ENCODE data around the gene RPN2.

Gene RPN2

DNA sequence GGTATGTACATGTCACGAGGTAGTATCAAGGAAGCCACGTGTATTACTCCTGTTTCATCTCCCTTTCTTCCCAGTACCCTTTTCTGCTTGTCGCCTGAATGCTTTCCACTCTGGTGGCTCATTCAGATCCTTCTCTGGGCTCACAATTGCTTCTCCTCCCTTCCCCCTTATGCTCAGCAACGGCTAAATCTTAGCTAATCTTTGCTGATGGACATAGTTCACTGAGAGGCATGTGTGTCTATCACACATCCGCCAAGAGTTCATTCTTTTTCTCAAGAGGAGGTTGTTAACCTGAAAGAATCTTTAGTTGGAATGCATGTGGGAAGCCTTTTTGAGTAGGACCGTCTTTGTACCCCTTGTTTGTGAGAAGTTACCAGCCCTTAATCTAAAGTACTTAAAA lies 26.0 kb downstream of the RPN2 start:
- Histone ChIP-seq H2AFZ (ENCODE audit: low read depth, low read length, severe bottlenecking) (no peak overlapping the region), H3K79me2 (ENCODE audit: insufficient read depth, low read length) (peaks cover 5% of the 10 kb centered on the region; the same call in 1 of the 2 replicates), H3F3A (ENCODE audit: insufficient read depth) (0 out of 2 replicates have a peak, but pooled peaks cover 6% of the 10 kb centered on the region), H3K36me3 (ENCODE audit: low read length) (peaks cover 50% of the 10 kb centered on the region), H3K9me2 (replicated peaks; ENCODE audit: insufficient read depth, low read length) (no peaks in the 10 kb centered on the region), H3K4me2 (ENCODE audit: low read depth, low read length, poor library complexity, severe bottlenecking) (no peak overlapping the region), H3K9me3 (ENCODE audit: insufficient read depth, low read length) (no peaks in the 10 kb centered on the region), H3K9ac (ENCODE audit: low read length) (no peak overlapping the region), H4K20me1 (ENCODE audit: low read depth, low read length) (no peaks in the 10 kb centered on the region), H3K27ac (ENCODE audit: low read depth, low read length) (no peak overlapping the region), H3K27me3 (ENCODE audit: low read length) (no peaks in the 10 kb centered on the region), H3K4me3 (ENCODE audit: insufficient read depth, low read length, poor library complexity, severe bottlenecking) (no peak overlapping the region)
- TF ChIP-seq EZH2phosphoT487 (conservative IDR thresholded peaks at IDR 0.05; ENCODE audit: low read length) (no peak), CTCF (IDR thresholded peaks at IDR 0.05; ENCODE audit: insufficient read depth, low read length, poor library complexity, severe bottlenecking) (no peak)

DNA sequence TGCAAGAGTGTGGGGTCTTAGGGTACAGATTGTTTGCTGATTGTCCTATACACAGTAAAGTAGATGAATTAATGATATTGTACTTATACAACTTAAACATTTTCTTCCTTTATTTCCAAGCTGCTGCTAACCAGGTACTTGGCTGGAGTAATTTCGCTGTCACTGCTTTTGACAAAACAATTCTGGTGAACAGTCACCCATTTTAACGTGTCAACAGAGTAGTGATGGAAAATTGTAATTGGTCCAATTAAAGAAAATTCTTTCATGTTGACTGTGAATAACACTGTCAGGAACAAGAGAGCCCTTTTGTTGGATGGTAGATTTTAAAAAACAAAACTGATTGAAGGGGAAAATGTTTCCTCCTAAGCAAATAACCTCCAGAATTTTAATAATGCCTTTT lies 26.7 kb downstream of the RPN2 start:
- Histone ChIP-seq H4K20me1 (ENCODE audit: low read depth, low read length) (no peaks in the 10 kb centered on the region), H3K4me3 (ENCODE audit: insufficient read depth, low read length, poor library complexity, severe bottlenecking) (no peak overlapping the region), H3K9me2 (replicated peaks; ENCODE audit: insufficient read depth, low read length) (no peaks in the 10 kb centered on the region), H3F3A (ENCODE audit: insufficient read depth) (0 out of 2 replicates have a peak, but pooled peaks cover 6% of the 10 kb centered on the region), H3K9me3 (ENCODE audit: insufficient read depth, low read length) (no peaks in the 10 kb centered on the region), H2AFZ (ENCODE audit: low read depth, low read length, severe bottlenecking) (no peak overlapping the region), H3K4me2 (ENCODE audit: low read depth, low read length, poor library complexity, severe bottlenecking) (no peak overlapping the region), H3K36me3 (ENCODE audit: low read length) (peaks cover 44% of the 10 kb centered on the region), H3K27me3 (ENCODE audit: low read length) (no peaks in the 10 kb centered on the region), H3K27ac (ENCODE audit: low read depth, low read length) (no peak overlapping the region), H3K79me2 (ENCODE audit: insufficient read depth, low read length) (peaks cover 5% of the 10 kb centered on the region; the same call in 1 of the 2 replicates), H3K9ac (ENCODE audit: low read length) (no peak overlapping the region)
- TF ChIP-seq EZH2phosphoT487 (conservative IDR thresholded peaks at IDR 0.05; ENCODE audit: low read length): no peak
- TF ChIP-seq CTCF (IDR thresholded peaks at IDR 0.05; ENCODE audit: insufficient read depth, low read length, poor library complexity, severe bottlenecking): no peak

DNA sequence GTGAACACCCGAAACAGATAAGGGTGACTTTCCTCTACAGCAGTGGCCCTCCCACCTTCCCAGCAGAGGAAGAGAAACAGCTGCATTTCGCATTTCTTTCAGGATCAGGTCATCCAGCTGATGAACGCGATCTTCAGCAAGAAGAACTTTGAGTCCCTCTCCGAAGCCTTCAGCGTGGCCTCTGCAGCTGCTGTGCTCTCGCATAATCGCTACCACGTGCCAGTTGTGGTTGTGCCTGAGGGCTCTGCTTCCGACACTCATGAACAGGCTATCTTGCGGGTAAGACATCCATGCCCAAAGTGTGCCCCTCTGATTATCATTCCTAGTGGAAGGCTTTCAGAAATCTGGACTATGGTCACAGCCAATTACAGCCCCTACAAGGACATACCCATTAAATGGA lies 28.0 kb downstream of the RPN2 start:
- H3K79me2 ChIP-seq (ENCODE audit: insufficient read depth, low read length): peaks cover 2% of the 10 kb centered on the region; the same call in 1 of the 2 replicates
- 0 out of 2 replicates have a peak, but pooled peaks cover 5% of the 10 kb centered on the region for H3F3A ChIP-seq (ENCODE audit: insufficient read depth)
- TF ChIP-seq CTCF (IDR thresholded peaks at IDR 0.05; ENCODE audit: insufficient read depth, low read length, poor library complexity, severe bottlenecking) (no peak), EZH2phosphoT487 (conservative IDR thresholded peaks at IDR 0.05; ENCODE audit: low read length) (no peak)
- H3K9me3 ChIP-seq (ENCODE audit: insufficient read depth, low read length): no peaks in the 10 kb centered on the region
- no peaks in the 10 kb centered on the region for H3K9me2 ChIP-seq (replicated peaks; ENCODE audit: insufficient read depth, low read length)
- no peak overlapping the region for H3K4me3 ChIP-seq (ENCODE audit: insufficient read depth, low read length, poor library complexity, severe bottlenecking)
- no peak overlapping the region for H2AFZ ChIP-seq (ENCODE audit: low read depth, low read length, severe bottlenecking)
- H3K9ac ChIP-seq (ENCODE audit: low read length): no peak overlapping the region
- no peak overlapping the region for H3K27ac ChIP-seq (ENCODE audit: low read depth, low read length)
- no peaks in the 10 kb centered on the region for H4K20me1 ChIP-seq (ENCODE audit: low read depth, low read length)
- H3K27me3 ChIP-seq (ENCODE audit: low read length): no peaks in the 10 kb centered on the region
- H3K36me3 ChIP-seq (ENCODE audit: low read length): peaks cover 38% of the 10 kb centered on the region
- no peak overlapping the region for H3K4me2 ChIP-seq (ENCODE audit: low read depth, low read length, poor library complexity, severe bottlenecking)

All from SU-DHL-6 (cell line).